Measurements from ENCODE around the gene SYK.

DNA sequence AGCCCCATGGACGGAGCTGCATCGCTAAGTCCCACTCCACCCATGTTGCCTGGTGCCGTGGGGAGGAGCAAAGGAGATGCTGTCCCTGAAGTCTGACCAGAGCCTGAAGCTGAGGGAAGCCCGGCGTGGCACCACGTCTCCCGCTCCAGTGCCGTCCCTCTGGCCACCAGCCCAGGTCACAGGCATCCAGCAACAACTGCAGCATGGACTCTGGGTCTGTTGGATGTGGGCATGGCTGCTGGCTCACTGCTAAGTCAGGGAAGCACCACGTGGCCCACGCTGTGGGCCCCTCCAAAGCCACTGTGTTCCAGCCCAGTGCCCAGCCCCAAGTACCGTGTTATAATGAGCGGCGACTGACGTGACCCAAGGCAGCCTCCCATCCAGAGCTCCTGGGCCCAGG lies 112.6 kb downstream of the SYK start:
- TF ChIP-seq, protein P1, sequence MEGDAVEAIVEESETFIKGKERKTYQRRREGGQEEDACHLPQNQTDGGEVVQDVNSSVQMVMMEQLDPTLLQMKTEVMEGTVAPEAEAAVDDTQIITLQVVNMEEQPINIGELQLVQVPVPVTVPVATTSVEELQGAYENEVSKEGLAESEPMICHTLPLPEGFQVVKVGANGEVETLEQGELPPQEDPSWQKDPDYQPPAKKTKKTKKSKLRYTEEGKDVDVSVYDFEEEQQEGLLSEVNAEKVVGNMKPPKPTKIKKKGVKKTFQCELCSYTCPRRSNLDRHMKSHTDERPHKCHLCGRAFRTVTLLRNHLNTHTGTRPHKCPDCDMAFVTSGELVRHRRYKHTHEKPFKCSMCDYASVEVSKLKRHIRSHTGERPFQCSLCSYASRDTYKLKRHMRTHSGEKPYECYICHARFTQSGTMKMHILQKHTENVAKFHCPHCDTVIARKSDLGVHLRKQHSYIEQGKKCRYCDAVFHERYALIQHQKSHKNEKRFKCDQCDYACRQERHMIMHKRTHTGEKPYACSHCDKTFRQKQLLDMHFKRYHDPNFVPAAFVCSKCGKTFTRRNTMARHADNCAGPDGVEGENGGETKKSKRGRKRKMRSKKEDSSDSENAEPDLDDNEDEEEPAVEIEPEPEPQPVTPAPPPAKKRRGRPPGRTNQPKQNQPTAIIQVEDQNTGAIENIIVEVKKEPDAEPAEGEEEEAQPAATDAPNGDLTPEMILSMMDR (IDR thresholded peaks at IDR 0.05): no peak
- TF ChIP-seq EZH2 (IDR thresholded peaks at IDR 0.05; ENCODE audit: borderline replicate concordance, insufficient read depth, low read depth, low read length, poor library complexity, severe bottlenecking): no peak

All from B cell (primary cell).